ENCODE measurements around the gene KDF1. TPM values are rescaled to one million over a fixed set of nuclear protein-coding genes. Genes with fewer than 3 reads are reported as not detected.

The KDF1 gene
- total RNA-seq, 1 experiment from 2014 or later = 20.5 TPM

DNA sequence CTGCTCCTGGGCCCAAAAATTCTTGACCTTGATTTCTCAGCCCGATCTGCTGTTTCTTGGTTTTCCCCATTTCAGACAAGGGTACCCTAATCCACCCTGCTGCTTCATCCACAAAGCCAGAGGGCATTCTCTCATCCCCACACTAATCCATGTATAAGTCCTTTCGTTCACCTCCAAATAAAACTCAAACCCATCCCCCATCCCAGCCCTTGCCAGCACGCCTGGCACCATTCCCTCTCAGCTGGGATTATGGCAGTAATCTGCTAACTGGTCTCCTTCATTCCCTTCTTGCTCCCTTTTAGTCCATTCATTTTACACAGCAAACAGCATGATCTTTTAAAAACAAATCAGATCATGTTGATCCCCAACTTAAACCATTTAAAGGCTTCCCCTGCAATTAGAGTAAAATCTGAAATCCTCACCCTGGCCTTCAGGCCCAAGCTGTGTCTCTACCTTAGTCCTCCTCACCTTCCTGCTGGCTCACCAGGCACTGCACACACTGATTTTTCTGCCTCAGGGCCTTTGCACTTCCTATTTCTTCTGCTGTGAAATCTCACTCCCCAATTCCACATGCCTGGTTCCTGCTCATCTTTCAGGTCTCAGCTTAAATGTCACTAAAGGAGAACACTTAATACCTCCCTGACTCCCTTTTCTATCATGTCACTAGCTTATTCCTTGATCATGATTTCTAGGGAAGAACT is 21.0 kb upstream of the KDF1 start:
- H3K27me3 ChIP-seq (ENCODE audit: insufficient read depth, low read depth) = no peaks in the 10 kb centered on the region
- no peak for DNase-seq
- no peak overlapping the region for H2AFZ ChIP-seq
- no TSS peak for BruUV-seq (replicated peaks)
- CTCF ChIA-PET = interaction anchor here (0.6 kb wide), 1 partner anchor 10 kb away, joined by 3 read pairs; no protein-coding TSS in a partner anchor
- H3K4me1 ChIP-seq (replicated peaks; ENCODE audit: insufficient read depth) = no peaks in the 10 kb centered on the region
- intact Hi-C loops (cut with micrococcal nuclease; ENCODE audit: unreplicated experiment) = no loop called here
- no peak overlapping the region for H3K27ac ChIP-seq
- POLR2A ChIA-PET (ENCODE audit: unreplicated experiment) = no interaction called here
- H3F3A ChIP-seq (ENCODE audit: insufficient read depth, low read depth) = no peaks in the 10 kb centered on the region
- H3K4me2 ChIP-seq = no peak overlapping the region
- H3K36me3 ChIP-seq (ENCODE audit: low read depth) = no peaks in the 10 kb centered on the region
- H3K79me2 ChIP-seq (ENCODE audit: low read depth) = no peaks in the 10 kb centered on the region
- no peaks in the 10 kb centered on the region for H4K20me1 ChIP-seq (ENCODE audit: insufficient read depth)
- TF ChIP-seq EZH2 (IDR thresholded peaks at IDR 0.05; ENCODE audit: low read depth) = no peak
- TF ChIP-seq, protein P1, sequence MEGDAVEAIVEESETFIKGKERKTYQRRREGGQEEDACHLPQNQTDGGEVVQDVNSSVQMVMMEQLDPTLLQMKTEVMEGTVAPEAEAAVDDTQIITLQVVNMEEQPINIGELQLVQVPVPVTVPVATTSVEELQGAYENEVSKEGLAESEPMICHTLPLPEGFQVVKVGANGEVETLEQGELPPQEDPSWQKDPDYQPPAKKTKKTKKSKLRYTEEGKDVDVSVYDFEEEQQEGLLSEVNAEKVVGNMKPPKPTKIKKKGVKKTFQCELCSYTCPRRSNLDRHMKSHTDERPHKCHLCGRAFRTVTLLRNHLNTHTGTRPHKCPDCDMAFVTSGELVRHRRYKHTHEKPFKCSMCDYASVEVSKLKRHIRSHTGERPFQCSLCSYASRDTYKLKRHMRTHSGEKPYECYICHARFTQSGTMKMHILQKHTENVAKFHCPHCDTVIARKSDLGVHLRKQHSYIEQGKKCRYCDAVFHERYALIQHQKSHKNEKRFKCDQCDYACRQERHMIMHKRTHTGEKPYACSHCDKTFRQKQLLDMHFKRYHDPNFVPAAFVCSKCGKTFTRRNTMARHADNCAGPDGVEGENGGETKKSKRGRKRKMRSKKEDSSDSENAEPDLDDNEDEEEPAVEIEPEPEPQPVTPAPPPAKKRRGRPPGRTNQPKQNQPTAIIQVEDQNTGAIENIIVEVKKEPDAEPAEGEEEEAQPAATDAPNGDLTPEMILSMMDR (conservative IDR thresholded peaks at IDR 0.05) = no peak
- no peaks in the 10 kb centered on the region for H3K9me3 ChIP-seq (ENCODE audit: insufficient read depth, low read depth)
- no peaks in the 10 kb centered on the region for H3K9me2 ChIP-seq (ENCODE audit: insufficient read depth)
- no peak overlapping the region for H3K4me3 ChIP-seq

DNA sequence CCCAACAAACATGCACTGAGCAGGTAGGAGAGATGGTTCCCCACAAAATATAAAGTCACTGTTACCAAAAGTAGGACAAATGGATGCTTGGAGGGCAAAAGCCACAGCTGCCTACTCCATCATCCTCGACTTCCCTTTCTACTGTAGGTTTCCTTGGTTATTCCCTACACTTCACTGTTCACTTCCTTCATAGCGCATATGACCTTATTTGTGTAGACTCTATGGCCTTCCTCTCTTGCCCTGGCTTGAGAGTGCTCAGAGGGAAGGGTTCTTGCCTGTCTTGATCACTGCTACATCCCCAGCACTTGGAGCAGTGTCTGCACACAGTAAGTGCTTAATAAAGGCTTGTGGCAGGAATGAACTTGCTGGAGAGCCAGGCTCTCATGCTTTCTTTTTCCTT is 18.6 kb upstream of the KDF1 start:
- H3K79me2 ChIP-seq (ENCODE audit: low read depth) = no peaks in the 10 kb centered on the region
- BruUV-seq (replicated peaks) = no TSS peak
- POLR2A ChIA-PET (ENCODE audit: unreplicated experiment) = no interaction called here
- no peak overlapping the region for H2AFZ ChIP-seq
- H3K27ac ChIP-seq = no peak overlapping the region
- H3K36me3 ChIP-seq (ENCODE audit: low read depth) = no peaks in the 10 kb centered on the region
- H3K9me3 ChIP-seq (ENCODE audit: insufficient read depth, low read depth) = no peaks in the 10 kb centered on the region
- no peak for DNase-seq
- no peaks in the 10 kb centered on the region for H3K9me2 ChIP-seq (ENCODE audit: insufficient read depth)
- no peaks in the 10 kb centered on the region for H3K27me3 ChIP-seq (ENCODE audit: insufficient read depth, low read depth)
- no peak overlapping the region for H3K4me3 ChIP-seq
- no peaks in the 10 kb centered on the region for H4K20me1 ChIP-seq (ENCODE audit: insufficient read depth)
- H3F3A ChIP-seq (ENCODE audit: insufficient read depth, low read depth) = no peaks in the 10 kb centered on the region
- TF ChIP-seq, protein P1 (conservative IDR thresholded peaks at IDR 0.05) = no peak
- no peak for TF ChIP-seq EZH2 (IDR thresholded peaks at IDR 0.05; ENCODE audit: low read depth)
- CTCF ChIA-PET = no interaction called here
- intact Hi-C loops (cut with micrococcal nuclease; ENCODE audit: unreplicated experiment) = no loop called here
- H3K4me2 ChIP-seq = no peak overlapping the region
- no peaks in the 10 kb centered on the region for H3K4me1 ChIP-seq (replicated peaks; ENCODE audit: insufficient read depth)

DNA sequence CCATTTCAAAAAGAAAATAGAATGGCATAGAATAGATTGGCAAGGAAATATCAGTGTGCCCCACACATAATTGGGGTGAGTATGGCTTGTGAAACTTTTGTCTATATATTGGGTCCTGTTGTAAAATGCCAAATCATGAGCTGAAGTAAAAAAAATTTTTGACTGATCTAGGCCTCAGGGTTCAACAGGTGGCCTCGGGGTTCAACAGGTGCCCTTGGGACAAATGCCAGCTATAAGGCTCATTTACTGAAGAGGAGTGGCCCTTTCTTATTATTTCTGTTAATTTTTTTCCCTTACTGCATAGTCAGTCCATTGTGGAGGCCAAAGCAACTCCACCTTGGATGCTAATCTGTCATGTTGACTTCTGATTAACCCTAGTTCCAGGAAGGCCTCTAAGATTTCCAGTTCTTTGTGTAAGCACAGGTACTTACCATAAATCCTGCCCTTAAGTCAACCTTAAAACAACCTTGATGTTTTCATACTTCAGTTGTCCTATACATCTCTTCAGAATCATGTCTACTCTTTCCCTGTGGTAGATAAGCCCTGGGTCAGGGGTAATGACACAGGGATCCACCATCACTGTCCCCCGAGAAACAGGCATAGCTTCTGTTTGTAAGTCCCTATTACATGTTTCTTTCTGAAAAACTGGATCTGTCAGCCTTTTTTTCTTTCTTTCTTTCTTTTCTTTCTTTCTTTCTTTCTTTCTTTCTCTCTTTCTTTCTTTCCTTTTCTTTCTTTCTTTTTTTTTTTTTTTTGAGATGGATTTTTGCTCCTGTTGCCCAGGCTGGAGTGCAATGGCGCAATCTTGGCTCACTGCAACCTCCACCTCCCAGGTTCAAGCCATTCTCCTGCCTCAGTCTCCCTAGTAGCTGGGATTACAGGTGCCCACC is 16.6 kb upstream of the KDF1 start:
- H4K20me1 ChIP-seq (ENCODE audit: insufficient read depth) = no peaks in the 10 kb centered on the region
- H3K36me3 ChIP-seq (ENCODE audit: low read depth) = no peaks in the 10 kb centered on the region
- H3K9me3 ChIP-seq (ENCODE audit: insufficient read depth, low read depth) = no peaks in the 10 kb centered on the region
- no peaks in the 10 kb centered on the region for H3K4me1 ChIP-seq (replicated peaks; ENCODE audit: insufficient read depth)
- H3K79me2 ChIP-seq (ENCODE audit: low read depth) = no peaks in the 10 kb centered on the region
- no TSS peak for BruUV-seq (replicated peaks)
- H2AFZ ChIP-seq = no peak overlapping the region
- POLR2A ChIA-PET (ENCODE audit: unreplicated experiment) = no interaction called here
- intact Hi-C loops (cut with micrococcal nuclease; ENCODE audit: unreplicated experiment) = no loop called here
- CTCF ChIA-PET = interaction anchor here (0.6 to 0.7 kb wide), 2 partner anchors 16 to 287 kb away, joined by 3 to 12 read pairs; no protein-coding TSS in a partner anchor
- no peak for DNase-seq
- no peaks in the 10 kb centered on the region for H3K27me3 ChIP-seq (ENCODE audit: insufficient read depth, low read depth)
- H3K27ac ChIP-seq = no peak overlapping the region
- H3F3A ChIP-seq (ENCODE audit: insufficient read depth, low read depth) = no peaks in the 10 kb centered on the region
- no peak overlapping the region for H3K4me2 ChIP-seq
- no peaks in the 10 kb centered on the region for H3K9me2 ChIP-seq (ENCODE audit: insufficient read depth)
- TF ChIP-seq, protein P1 (conservative IDR thresholded peaks at IDR 0.05) = no peak
- TF ChIP-seq EZH2 (IDR thresholded peaks at IDR 0.05; ENCODE audit: low read depth) = no peak
- no peak overlapping the region for H3K4me3 ChIP-seq

All from PC-9 (cell line).